NCI-H146 treated with DMSO at 0.1 percent for 48 hours (cell line): Measurements from ENCODE around the gene GAS2L1.

Experiments used
- DNase-seq: peaks from one replicate; lab custom pipeline; 2025; ENCODE audit not compliant: unreplicated experiment; lab: John Stamatoyannopoulos, UW

GAS2L1 gene

DNA sequence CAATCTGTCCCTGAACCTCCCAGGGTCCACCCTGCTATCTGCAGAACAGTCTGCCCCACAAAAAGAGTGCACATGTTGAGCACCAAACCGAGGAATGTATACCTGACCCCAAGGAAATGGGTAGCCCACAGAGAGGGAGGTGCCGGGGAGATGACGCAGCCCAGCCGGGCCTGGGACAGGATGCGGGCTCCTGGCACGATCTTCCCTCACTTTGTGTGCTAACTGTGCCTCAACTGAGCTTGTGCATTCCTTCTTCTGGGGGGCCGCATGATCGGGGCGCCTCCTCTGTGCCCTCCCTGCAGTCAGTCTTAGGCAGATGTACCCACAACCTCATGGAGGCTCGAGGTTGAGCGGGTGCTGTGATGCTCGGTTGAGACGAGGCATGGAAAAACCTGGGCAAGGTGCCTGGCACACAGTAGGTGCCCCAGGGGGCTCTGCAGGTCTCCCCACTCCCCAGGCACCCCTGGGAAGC, 2.4 kb downstream of the GAS2L1 start:
- DNase-seq = no peak

DNA sequence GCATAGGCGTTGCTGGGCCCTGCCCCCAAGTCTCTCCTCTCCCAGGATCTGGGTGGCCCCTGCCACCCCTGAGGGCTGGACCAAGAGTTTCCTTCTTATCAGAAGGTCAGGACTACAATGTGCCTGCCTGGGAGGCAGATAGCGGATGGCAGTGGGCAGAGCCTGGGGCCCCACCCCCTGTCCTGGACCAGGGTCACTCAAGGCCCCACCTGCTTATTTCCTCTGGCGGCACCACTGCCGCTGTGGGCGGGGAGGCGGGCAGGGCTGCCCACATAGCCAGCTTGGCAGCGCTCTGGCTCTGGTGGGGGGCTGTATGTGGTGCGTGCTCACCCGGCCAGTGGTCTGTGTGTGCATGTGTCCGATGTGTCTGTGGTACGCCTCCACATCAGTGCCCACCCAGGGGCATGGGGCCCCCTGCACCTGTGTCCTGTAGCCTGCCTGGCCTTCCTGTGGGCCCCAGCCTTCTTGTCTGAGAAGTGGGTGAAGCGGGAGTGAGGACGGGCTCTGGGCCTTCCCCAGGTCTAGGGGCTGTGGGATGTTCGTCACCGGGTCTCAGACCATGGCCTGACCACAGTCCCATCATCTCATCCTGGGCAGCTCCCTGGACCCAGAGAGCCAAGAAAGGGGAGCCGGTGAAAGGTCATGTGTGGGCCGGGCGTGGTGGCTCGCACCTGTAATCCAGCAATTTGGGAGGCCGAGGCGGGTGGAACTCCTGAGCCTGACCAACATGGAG, 3.0 kb downstream of the GAS2L1 start:
- DNase-seq = no peak

DNA sequence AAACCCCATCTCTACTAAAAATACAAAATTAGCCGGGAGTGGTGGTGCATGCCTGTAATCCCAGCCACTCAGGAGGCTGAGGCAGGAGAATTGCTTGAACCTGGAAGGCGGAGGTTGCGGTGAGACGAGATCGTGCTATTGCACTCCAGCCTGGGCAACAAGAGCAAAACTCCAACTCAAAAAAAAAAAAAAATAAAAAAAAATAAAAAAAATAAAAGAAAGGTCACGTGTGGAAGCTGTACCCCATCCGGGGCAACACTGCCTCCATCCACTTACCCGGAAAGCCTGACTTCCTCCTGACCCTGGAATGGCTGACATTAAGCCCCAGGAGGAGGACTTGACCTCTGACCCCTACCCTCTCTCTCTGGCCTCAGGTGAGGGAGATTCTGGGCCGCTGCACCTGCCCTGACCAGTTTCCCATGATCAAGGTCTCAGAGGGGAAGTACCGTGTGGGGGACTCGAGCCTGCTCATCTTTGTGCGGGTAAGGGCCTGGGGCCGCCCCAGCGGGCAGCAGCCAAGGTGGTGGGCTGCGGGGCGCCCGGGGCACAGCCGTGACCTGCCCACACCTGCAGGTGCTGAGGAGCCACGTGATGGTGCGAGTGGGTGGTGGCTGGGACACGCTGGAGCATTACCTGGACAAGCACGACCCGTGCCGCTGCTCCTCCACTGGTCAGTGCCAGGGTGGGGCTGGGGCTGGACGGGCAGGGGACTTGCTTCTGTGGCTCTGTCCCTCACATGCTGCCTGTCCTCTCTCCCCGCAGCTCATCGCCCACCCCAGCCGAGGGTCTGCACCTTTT, 3.8 kb downstream of the GAS2L1 start:
- no peak for DNase-seq

DNA sequence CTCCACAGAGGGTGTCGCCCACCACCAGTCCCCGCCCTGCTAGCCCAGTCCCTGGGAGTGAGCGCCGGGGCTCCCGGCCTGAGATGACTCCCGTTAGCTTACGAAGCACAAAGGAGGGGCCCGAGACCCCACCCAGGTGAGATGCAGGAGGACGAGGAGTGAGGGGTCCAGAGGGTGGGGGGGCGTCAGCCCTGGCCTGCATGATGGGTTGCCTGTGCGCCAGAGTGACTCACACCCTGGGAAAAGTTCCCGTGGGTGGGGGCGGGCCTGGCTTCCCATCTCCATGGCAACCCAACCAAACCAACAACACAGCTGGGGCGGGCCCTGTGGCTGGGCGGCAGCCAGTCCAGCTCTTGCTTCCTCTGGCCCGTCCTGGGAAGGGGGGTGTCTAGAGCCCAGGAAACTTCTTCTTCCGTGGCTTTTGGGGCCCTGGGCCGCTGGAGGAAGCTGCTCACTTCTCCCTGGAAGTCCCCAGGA, 4.5 kb downstream of the GAS2L1 start:
- no peak for DNase-seq

DNA sequence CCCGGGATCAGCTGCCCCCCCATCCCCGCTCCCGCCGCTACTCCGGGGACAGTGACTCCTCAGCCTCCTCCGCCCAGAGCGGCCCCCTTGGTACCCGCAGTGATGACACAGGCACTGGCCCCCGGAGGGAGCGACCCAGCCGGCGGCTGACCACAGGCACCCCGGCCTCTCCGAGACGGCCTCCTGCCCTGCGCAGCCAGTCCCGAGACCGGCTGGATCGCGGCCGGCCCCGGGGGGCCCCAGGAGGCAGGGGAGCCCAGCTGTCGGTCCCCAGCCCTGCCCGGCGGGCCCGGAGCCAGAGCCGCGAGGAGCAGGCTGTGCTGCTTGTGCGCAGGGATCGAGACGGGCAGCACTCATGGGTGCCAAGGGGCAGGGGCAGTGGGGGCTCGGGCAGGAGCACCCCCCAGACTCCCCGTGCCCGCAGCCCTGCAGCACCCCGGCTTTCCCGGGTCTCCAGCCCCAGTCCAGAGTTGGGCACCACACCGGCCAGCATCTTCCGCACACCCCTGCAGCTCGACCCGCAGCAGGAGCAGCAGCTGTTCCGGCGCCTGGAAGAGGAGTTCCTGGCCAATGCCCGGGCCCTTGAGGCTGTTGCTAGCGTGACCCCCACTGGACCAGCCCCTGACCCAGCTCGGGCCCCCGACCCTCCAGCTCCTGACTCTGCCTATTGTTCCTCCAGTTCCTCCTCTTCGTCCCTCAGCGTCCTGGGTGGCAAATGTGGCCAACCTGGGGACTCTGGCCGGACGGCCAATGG, 5.2 kb downstream of the GAS2L1 start:
- DNase-seq = no peak

DNA sequence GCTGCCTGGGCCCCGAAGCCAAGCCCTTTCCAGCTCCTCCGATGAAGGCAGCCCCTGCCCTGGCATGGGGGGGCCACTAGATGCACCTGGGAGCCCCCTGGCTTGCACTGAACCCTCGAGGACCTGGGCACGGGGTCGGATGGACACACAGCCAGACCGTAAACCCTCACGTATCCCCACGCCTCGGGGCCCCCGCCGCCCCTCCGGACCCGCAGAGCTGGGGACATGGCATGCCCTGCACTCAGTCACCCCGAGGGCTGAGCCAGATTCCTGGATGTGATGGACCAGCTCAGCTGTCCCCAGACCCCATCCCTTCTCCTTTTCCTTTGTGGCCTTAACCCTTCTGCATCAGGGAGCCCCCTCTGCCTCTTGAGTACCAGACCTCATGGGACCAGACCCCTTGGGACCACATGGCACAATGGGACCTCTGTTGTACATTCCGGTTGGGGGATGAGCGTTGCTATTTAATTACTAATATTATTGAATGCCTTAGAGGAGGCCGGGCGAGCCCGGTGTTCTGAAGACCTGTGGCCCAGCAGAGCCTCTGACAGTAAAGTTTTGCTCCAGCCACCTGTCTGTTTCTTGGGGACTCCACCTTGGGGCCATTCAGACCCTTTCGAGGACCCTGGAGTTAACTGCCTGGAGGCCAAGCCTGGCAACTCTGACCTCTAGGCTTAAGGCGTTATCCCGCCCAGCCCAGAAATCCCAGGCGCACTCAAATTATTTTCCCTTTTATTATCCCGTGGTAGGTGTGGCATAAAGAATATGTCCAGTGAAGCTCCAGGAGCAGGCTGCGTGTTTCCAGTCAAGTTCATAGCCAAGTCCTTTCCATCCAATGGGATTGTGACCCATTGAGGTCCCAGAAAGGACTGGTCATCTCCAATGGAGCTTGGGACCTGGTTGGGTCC, 6.0 kb downstream of the GAS2L1 start:
- no peak for DNase-seq

DNA sequence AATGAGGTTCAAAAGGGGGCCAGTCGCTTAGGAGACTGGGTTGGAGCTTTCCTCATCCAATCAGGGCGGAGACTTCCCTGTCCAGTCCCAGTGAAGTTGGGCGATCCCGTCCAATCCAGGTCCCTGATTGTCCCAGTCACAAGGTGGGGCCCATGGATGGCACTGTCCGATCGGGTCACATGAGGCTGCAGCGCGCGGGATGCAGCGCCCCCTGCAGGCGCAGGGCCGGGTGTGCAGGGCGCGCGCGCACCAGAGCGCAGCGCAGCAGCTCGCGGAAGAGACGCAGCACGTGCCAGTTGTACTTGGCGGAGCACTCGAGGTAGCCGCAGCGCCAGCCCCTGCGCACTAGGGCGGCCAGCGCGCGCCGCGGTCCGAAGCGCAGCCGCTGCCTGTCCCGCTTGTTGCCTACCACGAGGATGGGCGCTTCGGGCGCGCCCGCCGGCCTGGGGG, 6.7 kb downstream of the GAS2L1 start:
- DNase-seq = no peak

DNA sequence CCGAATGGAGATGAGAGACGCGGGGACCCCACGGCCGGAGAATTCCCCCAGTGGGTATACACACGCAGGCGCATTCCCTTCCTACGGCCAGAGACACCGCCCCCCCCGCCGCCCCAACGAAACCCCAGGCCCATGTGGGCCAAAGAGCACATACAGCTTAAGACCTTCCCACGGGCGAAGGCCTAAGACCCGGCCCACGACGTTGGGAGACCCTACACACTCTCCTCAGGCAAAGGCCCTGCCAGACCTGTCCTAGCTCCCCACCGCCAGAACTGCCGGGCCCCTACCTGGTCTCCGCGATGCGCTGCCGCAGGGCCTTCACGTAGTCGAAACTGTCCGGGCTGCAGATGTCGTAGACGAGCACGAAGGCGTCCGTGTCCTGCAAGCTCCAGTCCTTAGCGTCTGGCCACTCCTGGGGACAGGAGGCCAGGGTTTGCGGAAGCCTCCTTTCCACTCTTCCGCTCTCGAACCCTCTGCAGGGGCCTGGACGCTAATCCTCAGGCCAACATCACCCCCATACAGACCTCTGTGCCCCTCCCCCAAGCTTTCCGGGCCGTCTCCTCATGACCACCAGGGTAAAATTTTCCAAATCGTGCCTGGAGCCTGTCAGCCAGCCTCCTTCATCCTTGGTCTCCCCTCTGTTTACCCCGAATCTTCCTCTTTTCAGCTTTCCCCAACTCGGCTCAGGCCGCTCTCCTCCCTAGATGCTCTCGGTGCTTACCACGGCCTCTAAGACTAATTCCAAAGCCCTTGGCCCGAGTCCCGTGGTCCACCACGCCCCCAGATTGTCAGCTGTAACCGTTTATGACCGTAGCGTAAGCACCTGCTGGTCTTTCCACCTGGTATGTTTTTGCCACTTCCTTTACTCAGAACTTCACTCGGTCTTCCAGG, 7.4 kb downstream of the GAS2L1 start:
- DNase-seq = peak; percentile 0

DNA sequence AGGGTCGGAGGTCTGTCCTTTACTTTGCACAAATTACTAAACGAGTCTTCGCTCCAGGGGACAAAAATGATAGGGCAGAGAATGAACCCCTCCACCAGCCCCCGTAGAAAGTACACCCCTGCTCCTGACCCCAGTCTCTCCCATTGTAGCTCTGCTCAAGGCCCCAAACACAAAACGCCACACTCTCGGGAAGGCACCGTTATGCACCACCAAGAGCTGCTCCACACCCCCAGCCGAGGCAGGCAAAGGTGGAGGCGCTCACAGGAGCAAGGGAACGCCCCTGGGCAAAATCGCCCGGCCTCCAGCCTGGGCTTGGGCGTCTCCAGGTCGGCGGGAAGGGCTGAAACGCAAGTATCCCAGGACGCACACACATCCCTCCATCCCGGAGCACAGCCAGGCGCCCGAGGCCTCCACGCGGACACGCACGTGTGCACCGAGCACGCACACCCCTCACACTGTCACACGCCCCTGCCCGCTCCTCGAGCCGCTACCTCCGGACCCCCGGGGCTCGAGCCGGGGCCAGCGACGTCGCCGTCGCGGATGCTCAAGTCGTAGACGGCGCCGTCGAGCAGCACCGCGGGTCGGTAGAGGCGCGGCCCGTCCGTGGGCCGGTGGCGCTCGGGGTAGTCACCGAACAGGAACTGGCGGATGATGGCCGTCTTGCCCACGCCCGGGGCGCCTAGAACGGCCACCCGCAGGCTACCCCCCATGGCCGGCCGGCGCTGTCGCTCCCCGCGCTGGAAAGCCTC, 8.3 kb downstream of the GAS2L1 start:
- DNase-seq = no peak

DNA sequence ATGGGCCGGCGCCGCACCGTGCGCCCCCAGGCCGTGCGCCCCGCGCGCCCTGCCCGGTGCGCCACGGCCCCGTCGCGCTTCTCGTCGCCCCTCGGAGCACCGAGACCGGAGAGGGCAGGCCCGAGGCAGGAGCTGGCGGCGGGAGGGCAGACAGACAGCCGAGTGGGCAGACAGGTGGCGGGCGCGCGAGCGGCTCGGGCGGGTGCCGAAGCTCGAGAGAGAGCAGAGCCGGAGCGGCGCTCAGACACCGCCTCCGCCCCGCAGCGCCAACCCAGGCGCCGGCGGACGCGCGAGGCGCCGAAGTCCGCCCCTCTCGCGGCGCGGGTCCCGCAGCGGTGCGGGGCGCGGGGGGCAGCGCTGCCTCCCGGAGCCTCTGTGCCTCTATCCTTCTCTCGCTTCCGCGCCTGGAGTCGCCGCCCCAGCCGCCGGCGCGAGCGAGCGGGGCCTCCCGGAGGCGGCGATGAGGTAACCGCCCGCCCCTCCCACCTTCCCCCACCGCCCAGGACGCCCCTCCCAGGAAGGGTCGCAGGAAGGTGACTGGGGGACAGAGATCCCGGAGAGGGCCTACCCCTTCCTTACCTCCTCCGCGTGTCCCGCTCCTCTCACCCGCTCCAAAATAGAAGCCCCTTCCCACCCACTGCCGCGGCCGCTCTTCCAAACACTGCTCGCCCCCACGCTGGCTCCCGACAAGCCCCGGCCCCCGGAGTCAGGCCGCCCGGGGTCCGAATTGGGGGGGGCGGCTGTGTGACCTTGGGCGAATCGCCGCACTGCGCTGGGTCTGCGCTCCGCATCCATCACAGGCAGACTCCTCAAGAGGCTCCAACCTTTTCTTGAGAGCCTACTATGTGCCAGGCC, 9.1 kb downstream of the GAS2L1 start, which contains the start of gene RASL10A:
Gene RASL10A (minus strand): TSS at position 412 of the 855 bp plus-strand sequence. CDS start 451 bp downstream, outside the sequence.
- peak; percentile 0 for DNase-seq

DNA sequence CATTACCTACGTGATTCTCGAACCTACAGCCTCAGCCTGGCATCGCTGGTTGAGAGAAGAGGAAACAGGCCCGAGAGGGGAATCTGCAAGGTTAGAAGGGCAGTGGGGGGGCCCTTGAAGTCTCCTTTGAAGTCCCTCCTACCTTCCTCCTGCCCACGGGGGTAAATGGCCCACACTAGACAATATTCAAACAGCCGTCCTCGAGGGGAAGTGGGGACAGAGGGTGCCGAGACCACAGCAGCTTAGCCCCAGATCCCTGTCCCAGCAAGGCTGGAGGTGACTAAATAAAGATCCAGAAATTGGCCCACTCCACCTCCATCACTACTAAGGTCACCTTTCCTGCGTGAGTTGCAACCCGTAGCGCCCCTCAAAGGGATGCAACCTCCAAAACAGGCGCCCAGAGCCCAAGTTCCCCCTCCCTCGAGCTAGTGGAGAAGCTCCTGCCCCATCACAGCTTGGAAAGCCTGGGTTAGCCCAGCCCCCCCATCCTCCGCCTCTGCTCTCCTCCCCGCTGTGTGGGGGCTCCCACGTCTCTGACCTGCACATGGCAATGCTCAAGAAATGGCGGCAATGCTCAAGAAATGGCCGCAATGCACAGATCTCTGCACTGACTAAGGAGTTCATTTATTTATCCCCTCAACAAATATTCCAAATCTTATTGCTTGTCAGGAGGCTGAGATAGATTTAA, 9.8 kb downstream of the GAS2L1 start:
- no peak for DNase-seq

DNA sequence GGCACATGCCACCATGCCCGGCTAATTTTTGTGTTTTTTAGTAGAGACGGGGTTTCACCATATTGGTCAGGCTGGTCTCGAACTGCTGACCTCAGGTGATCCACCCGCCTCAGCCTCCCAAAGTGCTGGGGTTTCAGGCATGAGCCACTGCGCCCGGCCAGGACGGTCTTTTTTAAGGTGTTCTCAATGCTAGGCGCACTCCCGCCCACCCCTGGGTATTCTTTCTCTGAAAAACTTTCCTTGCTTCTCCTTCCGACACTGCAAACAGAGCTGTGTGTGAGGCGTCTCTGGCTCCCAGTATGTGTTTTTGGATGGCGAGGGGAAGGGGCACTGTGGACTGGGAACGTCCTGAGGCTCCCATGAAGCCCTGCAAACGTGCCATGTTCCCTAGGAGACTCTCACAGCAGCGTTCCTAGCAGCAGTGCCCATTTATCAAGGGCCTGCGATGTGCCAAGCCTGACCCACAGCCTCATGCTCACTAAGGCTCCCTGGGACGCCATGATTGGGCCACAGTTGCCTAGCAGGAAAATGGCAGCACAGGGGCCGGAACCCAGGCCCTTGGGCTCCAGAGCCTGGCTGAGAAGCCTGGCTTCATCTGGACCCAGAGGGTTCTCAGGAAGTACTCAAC, 11.5 kb downstream of the GAS2L1 start:
- no peak for DNase-seq

DNA sequence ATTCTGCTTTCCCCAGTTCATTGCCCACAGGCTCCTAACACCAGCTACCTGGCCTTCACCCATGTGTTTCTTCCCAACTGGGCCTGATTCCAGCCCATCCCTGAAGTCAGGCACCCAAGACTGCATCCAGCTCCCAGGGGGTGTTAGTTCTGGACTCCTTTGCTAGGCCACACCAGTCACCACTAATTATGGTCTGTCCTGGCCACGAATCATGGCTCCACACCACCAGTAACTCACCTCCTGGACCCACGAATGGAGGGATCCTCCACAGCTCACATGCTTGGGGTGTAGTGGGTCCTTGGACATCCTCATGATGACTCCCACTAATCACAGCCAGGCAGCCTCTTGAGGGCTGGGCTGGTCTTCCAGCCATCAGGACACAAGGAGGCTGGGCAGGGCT, 12.6 kb downstream of the GAS2L1 start:
- no peak for DNase-seq

DNA sequence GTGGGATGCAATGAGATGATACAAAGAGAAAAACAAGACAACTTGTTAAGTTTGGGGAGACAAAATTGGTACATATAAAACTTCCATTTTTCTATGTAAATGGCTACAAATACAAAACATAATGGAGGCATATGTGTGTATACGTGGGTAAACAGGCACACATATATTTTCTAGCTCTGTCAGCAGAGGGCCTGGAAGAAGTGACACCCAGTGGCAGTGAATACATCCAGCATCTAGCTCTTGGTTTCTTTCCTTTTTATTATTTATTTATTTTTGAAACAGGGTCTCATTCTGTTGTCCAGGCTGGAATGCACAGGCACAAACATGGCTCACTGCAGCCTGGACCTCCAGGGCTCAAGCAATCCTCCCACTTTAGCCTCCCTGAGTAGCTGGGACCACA, 14.1 kb downstream of the GAS2L1 start:
- DNase-seq = no peak

DNA sequence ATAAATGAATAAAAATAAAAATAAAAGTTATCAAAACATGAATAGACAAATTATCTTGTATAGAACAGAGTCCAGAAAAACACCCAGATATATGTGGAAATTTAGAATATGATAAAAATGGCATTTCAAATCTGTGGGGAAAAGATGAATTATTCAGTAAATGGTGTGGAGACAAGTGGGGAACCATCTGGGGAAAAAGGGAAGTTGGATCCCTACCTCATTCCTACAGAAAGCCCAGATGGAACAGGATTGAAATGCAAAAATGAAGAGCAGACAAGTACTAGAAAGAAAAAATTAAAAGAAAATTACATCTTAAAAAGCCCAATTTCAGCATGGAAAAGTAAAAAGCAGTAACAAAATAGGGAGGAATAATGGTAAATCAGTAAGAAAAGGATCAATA, 17.2 kb downstream of the GAS2L1 start:
- DNase-seq = no peak

DNA sequence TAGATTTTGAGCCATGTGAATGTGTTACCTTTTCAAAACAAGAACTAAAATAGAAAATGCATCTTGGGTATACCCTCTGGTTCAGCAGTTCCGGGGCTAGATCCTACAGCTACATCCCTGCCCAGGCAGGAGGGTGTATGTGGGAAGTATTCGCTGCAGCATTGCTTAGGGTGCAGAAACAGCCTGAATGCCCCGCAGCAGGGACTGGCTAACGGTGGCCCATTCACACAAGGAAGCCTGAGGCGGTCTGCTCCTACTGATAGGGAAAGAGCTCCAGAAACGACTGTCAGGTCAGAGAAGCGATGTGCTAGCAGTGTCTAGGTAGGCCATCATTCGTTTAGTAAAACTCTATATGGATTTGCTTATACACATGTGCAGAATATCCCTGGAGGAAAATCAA, 18.9 kb downstream of the GAS2L1 start:
- no peak for DNase-seq
